HEK293 (cell line): ENCODE results near the gene HOXA10.

Source experiments
- CTCF ChIA-PET: fragments of 350-600 bp; formaldehyde crosslinking; extraction: SDS; loops from one replicate; lab custom pipeline; 2021; ENCODE audit warnings: antibody characterized with exemption; lab: Yijun Ruan, JAX
- POLR2A ChIA-PET: fragments of 300-600 bp; formaldehyde crosslinking; extraction: SDS; loops from one replicate; lab custom pipeline; 2020; ENCODE audit warnings: antibody characterized with exemption, inconsistent platforms; lab: Yijun Ruan, JAX
- H3K27ac ChIP-seq: fragments of 200-500 bp; sonication (Bioruptor generic); 2 replicates; pipeline ENCODE4 v1.5.1; 2014; ENCODE audit warnings: low read depth, low read length, control low read depth, inconsistent platforms; ENCODE audit errors: extremely low read depth
- H3K36me3 ChIP-seq, 2 experiments: fragments of 200-500 bp in 1 of 2; sonication (Bioruptor generic) in 1 of 2; 1 replicate in 1 of 2; 2 replicates in 1 of 2; pipeline ENCODE4 v1.5.1; 2014 to 2017; ENCODE audit warnings: inconsistent platforms in 2 of 2, low read length in 2 of 2; ENCODE audit not compliant: control insufficient read depth in 2 of 2, insufficient read depth in 1 of 2
- H3K4me1 ChIP-seq: fragments of 200-500 bp; sonication (Bioruptor generic); 2 replicates; pipeline ENCODE4 v1.5.1; 2014; ENCODE audit warnings: mild to moderate bottlenecking, low read length, inconsistent platforms; ENCODE audit not compliant: control insufficient read depth, insufficient read depth
- H3K4me3 ChIP-seq: 2 replicates; pipeline ENCODE4 v1.5.1; 2011; ENCODE audit warnings: low read depth, mild to moderate bottlenecking, control low read depth, low read length, moderate library complexity
- H3K9me3 ChIP-seq: fragments of 200-500 bp; sonication (Bioruptor generic); 2 replicates; pipeline ENCODE4 v1.5.1; 2014; ENCODE audit warnings: low read depth, low read length, inconsistent platforms; ENCODE audit not compliant: control insufficient read depth, insufficient read depth
- BCL11B ChIP-seq: fragments of 450-650 bp; formaldehyde crosslinking; IDR thresholded peaks from 2 replicates; pipeline ENCODE4 v1.5.1; 2016; ENCODE audit warnings: low read depth, missing biosample characterization, missing genetic modification characterization
- HIC1 ChIP-seq: fragments of 450-650 bp; formaldehyde crosslinking; IDR thresholded peaks from 2 replicates; pipeline ENCODE4 v1.5.1; 2016; ENCODE audit warnings: missing biosample characterization, missing genetic modification characterization
- INSM2 ChIP-seq: fragments of 450-650 bp; formaldehyde crosslinking; IDR thresholded peaks from 2 replicates; pipeline ENCODE4 v1.5.1; 2016; ENCODE audit warnings: missing biosample characterization, missing genetic modification characterization
- PRDM10 ChIP-seq: fragments of 450-650 bp; formaldehyde crosslinking; IDR thresholded peaks from 2 replicates; pipeline ENCODE4 v1.5.1; 2016; ENCODE audit warnings: missing biosample characterization, missing genetic modification characterization
- PRDM6 ChIP-seq: fragments of 450-650 bp; formaldehyde crosslinking; IDR thresholded peaks from 2 replicates; pipeline ENCODE4 v1.5.1; 2017; ENCODE audit warnings: missing biosample characterization, missing genetic modification characterization
- SCRT2 ChIP-seq: fragments of 450-650 bp; formaldehyde crosslinking; IDR thresholded peaks from 2 replicates; pipeline ENCODE4 v1.5.1; 2016; ENCODE audit warnings: missing biosample characterization, missing genetic modification characterization
- SETDB1 ChIP-seq: IDR thresholded peaks from one replicate; pipeline ENCODE4 v1.6.1; 2017; ENCODE audit warnings: mild to moderate bottlenecking, low read length, moderate library complexity, mixed read lengths; ENCODE audit not compliant: insufficient read length
- SP7 ChIP-seq: fragments of 450-650 bp; formaldehyde crosslinking; IDR thresholded peaks from 2 replicates; pipeline ENCODE4 v1.5.1; 2016; ENCODE audit warnings: missing biosample characterization, missing genetic modification characterization
- ZBTB20 ChIP-seq: fragments of 450-650 bp; formaldehyde crosslinking; IDR thresholded peaks from 2 replicates; pipeline ENCODE4 v1.5.1; 2016; ENCODE audit warnings: missing biosample characterization, missing genetic modification characterization
- ZFP69B ChIP-seq: fragments of 450-650 bp; formaldehyde crosslinking; IDR thresholded peaks from 2 replicates; pipeline ENCODE4 v1.5.1; 2016; ENCODE audit warnings: missing biosample characterization, missing genetic modification characterization
- ZIC2 ChIP-seq: fragments of 450-650 bp; formaldehyde crosslinking; IDR thresholded peaks from 2 replicates; pipeline ENCODE4 v1.5.1; 2016; ENCODE audit warnings: missing biosample characterization, missing genetic modification characterization
- ZNF114 ChIP-seq: fragments of 450-650 bp; formaldehyde crosslinking; IDR thresholded peaks from 2 replicates; pipeline ENCODE4 v1.5.0; 2017; ENCODE audit warnings: missing biosample characterization, missing genetic modification characterization
- ZNF121 ChIP-seq: fragments of 450-650 bp; formaldehyde crosslinking; IDR thresholded peaks from 2 replicates; pipeline ENCODE4 v1.5.1; 2016; ENCODE audit warnings: missing biosample characterization, missing genetic modification characterization
- ZNF169 ChIP-seq: fragments of 450-650 bp; formaldehyde crosslinking; IDR thresholded peaks from 2 replicates; pipeline ENCODE4 v1.5.1; 2016; ENCODE audit warnings: missing biosample characterization, missing genetic modification characterization
- ZNF302 ChIP-seq: fragments of 450-650 bp; formaldehyde crosslinking; IDR thresholded peaks from 2 replicates; pipeline ENCODE4 v1.5.1; 2016; ENCODE audit warnings: missing biosample characterization, missing genetic modification characterization, low read depth
- ZNF341 ChIP-seq: fragments of 450-650 bp; formaldehyde crosslinking; IDR thresholded peaks from 2 replicates; pipeline ENCODE4; 2016; ENCODE audit warnings: low read depth, missing biosample characterization, missing genetic modification characterization
- ZNF561 ChIP-seq: fragments of 450-650 bp; IDR thresholded peaks from 2 replicates; pipeline ENCODE4 v1.5.1; 2018; ENCODE audit warnings: missing biosample characterization, missing genetic modification characterization, borderline replicate concordance
- ZNF629 ChIP-seq: fragments of 450-650 bp; formaldehyde crosslinking; IDR thresholded peaks from 2 replicates; pipeline ENCODE4 v1.5.1; 2017; ENCODE audit warnings: missing biosample characterization, missing genetic modification characterization
- ZNF837 ChIP-seq: fragments of 450-650 bp; formaldehyde crosslinking; IDR thresholded peaks from 2 replicates; pipeline ENCODE4 v1.5.1; 2016; ENCODE audit warnings: missing biosample characterization, missing genetic modification characterization
- ZSCAN4 ChIP-seq: fragments of 450-650 bp; formaldehyde crosslinking; IDR thresholded peaks from 2 replicates; pipeline ENCODE4 v1.5.1; 2017; ENCODE audit warnings: missing biosample characterization, missing genetic modification characterization
- ZXDB ChIP-seq: fragments of 450-650 bp; formaldehyde crosslinking; IDR thresholded peaks from 2 replicates; pipeline ENCODE4 v1.5.1; 2016; ENCODE audit warnings: missing biosample characterization, missing genetic modification characterization

The HOXA10 gene

GRCh38 chr7:27172823-27173510 lies 1.2 kb downstream of the HOXA10 start (continued):
- TF ChIP-seq ZSCAN4 (tag by site-specific recombination) (no peak), PRDM6 (tag by site-specific recombination) (peak; percentile 56), ZIC2 (tag by site-specific recombination) (peak; percentile 84), INSM2 (tag by site-specific recombination) (no peak), SP7 (tag by site-specific recombination) (peak; percentile 67), HIC1 (tag by site-specific recombination) (peak; percentile 40; the same call in 1 of the 2 replicates)
- TF ChIP-seq, all 188 proteins: peak for 57

GRCh38 chr7:27172315-27172774 lies 1.8 kb downstream of the HOXA10 start:
- ChIA-PET POLR2A (interaction anchor here (0.6 to 11.2 kb wide), 16 partner anchors 7 to 1316 kb away, joined by 3 to 237 read pairs (median 6); partner anchors contain the start of genes CBX3, HOXA11, HOXA13 and HOXA6), CTCF (interaction anchor here (0.5 to 0.8 kb wide), 2 partner anchors 10 to 360 kb away, joined by 3 read pairs; no protein-coding TSS in a partner anchor)
- H3K9me3 ChIP-seq, result no peaks in the 10 kb centered on the region
- peak overlapping the region; percentile 100 for H3K27ac ChIP-seq
- TF ChIP-seq ZFP69B, result no peak
- no peak for TF ChIP-seq ZNF121 (tag by site-specific recombination)
- no peak for TF ChIP-seq ZNF169 (tag by site-specific recombination)
- TF ChIP-seq ZBTB20, result peak; percentile 65
- no peak for TF ChIP-seq ZNF837
- H3K4me3 ChIP-seq, result peak overlapping the region; percentile 76
- H3K4me1 ChIP-seq, result peaks cover 12% of the 10 kb centered on the region
- peaks cover 8 to 24% of the 10 kb centered on the region in 2 experiments for H3K36me3 ChIP-seq

- ChIA-PET CTCF (interaction anchor here (0.6 to 1.3 kb wide), 4 partner anchors 9 to 487 kb away, joined by 3 to 5 read pairs (median 4); no protein-coding TSS in a partner anchor), POLR2A (interaction anchor here (0.6 to 11.2 kb wide), 8 partner anchors 8 to 315 kb away, joined by 3 to 237 read pairs (median 7); partner anchors contain the start of genes HOXA11 and HOXA7)
- H3K4me3 ChIP-seq, result peak overlapping the region; percentile 76
- TF ChIP-seq ZNF302 (tag by site-specific recombination) (no peak), PRDM10 (peak; percentile 93), SETDB1 (no peak), SCRT2 (tag by site-specific recombination) (no peak), ZNF629 (no peak), ZNF341 (no peak), ZNF561 (tag by site-specific recombination) (no peak), ZXDB (peak; percentile 4; the same call in 1 of the 2 replicates), BCL11B (no peak), ZNF114 (tag by site-specific recombination) (no peak)
Observed at GRCh38 chr7:27171637-27172314, 2.3 kb downstream of the HOXA10 start.

More at GRCh38 chr7:27171637-27172314, 2.3 kb downstream of the HOXA10 start:
- peaks cover 17% of the 10 kb centered on the region for H3K4me1 ChIP-seq
- H3K27ac ChIP-seq, result peak overlapping the region; percentile 100
- peaks cover 8 to 24% of the 10 kb centered on the region in 2 experiments for H3K36me3 ChIP-seq
- no peaks in the 10 kb centered on the region for H3K9me3 ChIP-seq
